Stimulated activated CD4-positive, alpha-beta T cell treated with anti-CD3 and anti-CD28 coated beads, Interleukin-12 subunit alpha, Interleukin-12 subunit beta, amount 100 ng/mL, for 48 hours (primary cell): ENCODE measurements around the gene CNKSR2.

Experiments used
- DNase-seq, 3 donors: peaks; one replicate each; pipeline ENCODE4 v3.0.0-alpha.2; 2020; ENCODE audit warnings: low read depth in 2 of 3, low spot score in 1 of 3

CNKSR2 gene

GRCh38 chrX:21590012-21590776, 216.0 kb downstream of the CNKSR2 start:
- no peak for DNase-seq

- no peak for DNase-seq
Measured at GRCh38 chrX:21606002-21606401, 231.8 kb downstream of the CNKSR2 start.

- DNase-seq = no peak
Measured at GRCh38 chrX:21610168-21610567, 235.9 kb downstream of the CNKSR2 start.

GRCh38 chrX:21612154-21612553, 237.9 kb downstream of the CNKSR2 start:
- DNase-seq = no peak

- no peak for DNase-seq
Measured at GRCh38 chrX:21616386-21616785, 242.2 kb downstream of the CNKSR2 start.

- no peak for DNase-seq
Measured at GRCh38 chrX:21620234-21620633, 246.0 kb downstream of the CNKSR2 start.

- DNase-seq = no peak
Measured at GRCh38 chrX:21623778-21624501, 249.7 kb downstream of the CNKSR2 start.

GRCh38 chrX:21632027-21632426, 257.8 kb downstream of the CNKSR2 start:
- DNase-seq = no peak

GRCh38 chrX:21638311-21638710, 264.1 kb downstream of the CNKSR2 start:
- no peak for DNase-seq

GRCh38 chrX:21639775-21640174, 265.6 kb downstream of the CNKSR2 start:
- no peak for DNase-seq

- no peak for DNase-seq
Measured at GRCh38 chrX:21645431-21645830, 271.2 kb downstream of the CNKSR2 start.

GRCh38 chrX:21645886-21646285, 271.7 kb downstream of the CNKSR2 start:
- DNase-seq = no peak

- no peak for DNase-seq
Measured at GRCh38 chrX:21655901-21656586, 281.8 kb downstream of the CNKSR2 start.

- no peak for DNase-seq
Measured at GRCh38 chrX:21656587-21657317, 282.5 kb downstream of the CNKSR2 start.

- DNase-seq = no peak
Measured at GRCh38 chrX:21657318-21658151, 283.3 kb downstream of the CNKSR2 start.

- DNase-seq = no peak
Measured at GRCh38 chrX:21658152-21658737, 284.0 kb downstream of the CNKSR2 start, which contains the start of gene KLHL34. Gene KLHL34 (minus strand): TSS chrX:21658330. CDS start chrX:21657788, 542 bp downstream.

- DNase-seq = peak in 1 of 3 donors; percentile 6
Measured at GRCh38 chrX:21658746-21659145, 284.5 kb downstream of the CNKSR2 start.

GRCh38 chrX:21659320-21659719, 285.1 kb downstream of the CNKSR2 start:
- no peak for DNase-seq

- no peak for DNase-seq
Measured at GRCh38 chrX:21660156-21660555, 285.9 kb downstream of the CNKSR2 start.

GRCh38 chrX:21661316-21661715, 287.1 kb downstream of the CNKSR2 start:
- no peak for DNase-seq
